ENCODE data around the gene CHURC1. TPM values are rescaled to one million over a fixed set of nuclear protein-coding genes. Genes with fewer than 3 reads are reported as not detected.

CHURC1 gene
- total RNA-seq, 4 donors from 2014 or later: 67.0 to 138 (median 107) TPM

- TF ChIP-seq CTCF (IDR thresholded peaks at IDR 0.05): no peak
- TF ChIP-seq POLR2AphosphoS5 (IDR thresholded peaks at IDR 0.05): no peak
- no peak for TF ChIP-seq EP300 (IDR thresholded peaks at IDR 0.05)
- no peak for TF ChIP-seq POLR2A (IDR thresholded peaks at IDR 0.05; ENCODE audit: low read depth)
- Histone ChIP-seq H3K9me3 (no peaks in the 10 kb centered on the region), H3K27ac (replicated peaks in 1 of 4) (no peak overlapping the region), H3K36me3 (no peaks in the 10 kb centered on the region), H3K27me3 (peaks cover 0 to 11% (median 0%) of the 10 kb centered on the region in 4 donors), H3K4me3 (no peak overlapping the region), H3K4me1 (peaks cover 7 to 23% (median 20%) of the 10 kb centered on the region in 4 donors)
- intact Hi-C loops (cut with DNase I): no loop called here
- WGBS: 89% methylated on average over 7 of the region's 7 CpGs
- DNase-seq (ENCODE audit: extremely low spot score): no peak
Observed at GRCh38 chr14:64968167-64968566, 53.9 kb downstream of the CHURC1 start.

- H3K27me3 ChIP-seq: peaks cover 0 to 11% (median 0%) of the 10 kb centered on the region in 4 donors
- WGBS: 91% methylated on average over 6 of the region's 6 CpGs
- intact Hi-C loops (cut with DNase I): no loop called here
- no peak overlapping the region for H3K27ac ChIP-seq (replicated peaks in 1 of 4)
- TF ChIP-seq POLR2A (IDR thresholded peaks at IDR 0.05; ENCODE audit: low read depth): no peak
- TF ChIP-seq EP300 (IDR thresholded peaks at IDR 0.05): no peak
- TF ChIP-seq CTCF (IDR thresholded peaks at IDR 0.05): no peak
- TF ChIP-seq POLR2AphosphoS5 (IDR thresholded peaks at IDR 0.05): no peak
- H3K36me3 ChIP-seq: no peaks in the 10 kb centered on the region
- no peak overlapping the region for H3K4me3 ChIP-seq
- DNase-seq (ENCODE audit: extremely low spot score): no peak
- peaks cover 7 to 23% (median 20%) of the 10 kb centered on the region in 4 donors for H3K4me1 ChIP-seq
- H3K9me3 ChIP-seq: no peaks in the 10 kb centered on the region
Observed at GRCh38 chr14:64968651-64969050, 54.4 kb downstream of the CHURC1 start.

GRCh38 chr14:64970041-64970440 lies 55.8 kb downstream of the CHURC1 start:
- TF ChIP-seq POLR2A (IDR thresholded peaks at IDR 0.05; ENCODE audit: low read depth) (no peak), EP300 (IDR thresholded peaks at IDR 0.05) (no peak), POLR2AphosphoS5 (IDR thresholded peaks at IDR 0.05) (no peak), CTCF (IDR thresholded peaks at IDR 0.05) (no peak)
- Histone ChIP-seq H3K27me3 (peaks cover 0 to 11% (median 0%) of the 10 kb centered on the region in 4 donors), H3K36me3 (no peaks in the 10 kb centered on the region), H3K9me3 (no peaks in the 10 kb centered on the region), H3K27ac (replicated peaks in 1 of 4) (no peak overlapping the region), H3K4me1 (peaks cover 7 to 23% (median 20%) of the 10 kb centered on the region in 4 donors), H3K4me3 (no peak overlapping the region)
- intact Hi-C loops (cut with DNase I): no loop called here
- WGBS: 86% methylated on average over 3 of the region's 3 CpGs
- DNase-seq (ENCODE audit: extremely low spot score): no peak

- DNase-seq (ENCODE audit: extremely low spot score): no peak
- Histone ChIP-seq H3K27ac (replicated peaks in 1 of 4) (no peak overlapping the region), H3K4me3 (peak overlapping the region; percentile 61 to 80 (median 72)), H3K36me3 (no peaks in the 10 kb centered on the region), H3K27me3 (peaks cover 0 to 11% (median 0%) of the 10 kb centered on the region in 4 donors), H3K9me3 (no peaks in the 10 kb centered on the region), H3K4me1 (peaks cover 7 to 23% (median 20%) of the 10 kb centered on the region in 4 donors)
- intact Hi-C loops (cut with DNase I): no loop called here
- TF ChIP-seq POLR2AphosphoS5 (IDR thresholded peaks at IDR 0.05) (no peak), CTCF (IDR thresholded peaks at IDR 0.05) (no peak), POLR2A (IDR thresholded peaks at IDR 0.05; ENCODE audit: low read depth) (no peak)
- whole genome bisulfite sequencing: 49% methylated on average over 5 of the region's 8 CpGs
Observed at GRCh38 chr14:64970776-64971477, 56.7 kb downstream of the CHURC1 start.

Data from esophagus muscularis mucosa (tissue), 4 donors.